ENCODE measurements around the gene KLK3. TPM values are rescaled to one million over a fixed set of nuclear protein-coding genes. Genes with fewer than 3 reads are reported as not detected.

The KLK3 gene
- total RNA-seq, 1 donor from 2014 or later, result not detected

DNA sequence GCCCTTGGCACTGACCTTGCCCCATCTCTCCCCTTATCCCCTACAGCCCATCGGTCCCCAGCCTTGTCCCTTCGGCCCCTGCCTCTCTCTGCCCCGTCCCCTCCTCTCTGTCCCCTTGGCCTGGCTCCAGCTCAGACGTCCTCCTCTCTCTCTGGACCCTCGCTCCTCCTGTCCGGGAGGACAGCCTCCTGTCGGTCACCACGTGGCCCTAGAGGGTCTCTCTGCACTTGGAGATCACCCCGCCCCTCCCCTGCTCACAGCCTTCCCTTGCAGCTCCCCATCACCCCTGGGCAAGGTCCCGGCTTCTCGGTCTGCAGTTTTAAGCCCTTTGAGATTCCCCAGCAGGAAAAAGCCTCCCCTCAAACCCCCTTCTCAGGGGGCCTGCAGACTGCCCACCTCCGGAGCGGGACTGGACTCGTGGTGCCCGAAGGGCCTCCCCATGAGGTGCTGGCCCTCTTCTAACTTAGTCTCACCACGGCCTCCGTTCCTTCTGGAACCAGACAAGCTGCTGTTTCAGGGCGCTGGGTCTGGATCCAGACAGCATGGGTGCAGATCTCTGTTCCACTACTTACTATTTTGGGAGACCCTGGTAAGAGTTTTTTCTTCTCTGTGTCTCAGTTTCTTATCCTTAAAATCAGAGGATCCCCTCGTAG, 18.0 kb upstream of the KLK3 start:
- Mint-ChIP-seq H3K36me3 (ENCODE audit: insufficient read depth) (no peaks in the 10 kb centered on the region), H3K27ac (peak overlapping the region; percentile 63), H3K9me3 (ENCODE audit: low read depth) (no peaks in the 10 kb centered on the region), H3K27me3 (peaks cover 51% of the 10 kb centered on the region), H3K4me1 (ENCODE audit: low read depth) (peaks cover 5% of the 10 kb centered on the region), H3K4me3 (ENCODE audit: low read depth) (peak overlapping the region; percentile 85)
- TF ChIP-seq, protein P1, sequence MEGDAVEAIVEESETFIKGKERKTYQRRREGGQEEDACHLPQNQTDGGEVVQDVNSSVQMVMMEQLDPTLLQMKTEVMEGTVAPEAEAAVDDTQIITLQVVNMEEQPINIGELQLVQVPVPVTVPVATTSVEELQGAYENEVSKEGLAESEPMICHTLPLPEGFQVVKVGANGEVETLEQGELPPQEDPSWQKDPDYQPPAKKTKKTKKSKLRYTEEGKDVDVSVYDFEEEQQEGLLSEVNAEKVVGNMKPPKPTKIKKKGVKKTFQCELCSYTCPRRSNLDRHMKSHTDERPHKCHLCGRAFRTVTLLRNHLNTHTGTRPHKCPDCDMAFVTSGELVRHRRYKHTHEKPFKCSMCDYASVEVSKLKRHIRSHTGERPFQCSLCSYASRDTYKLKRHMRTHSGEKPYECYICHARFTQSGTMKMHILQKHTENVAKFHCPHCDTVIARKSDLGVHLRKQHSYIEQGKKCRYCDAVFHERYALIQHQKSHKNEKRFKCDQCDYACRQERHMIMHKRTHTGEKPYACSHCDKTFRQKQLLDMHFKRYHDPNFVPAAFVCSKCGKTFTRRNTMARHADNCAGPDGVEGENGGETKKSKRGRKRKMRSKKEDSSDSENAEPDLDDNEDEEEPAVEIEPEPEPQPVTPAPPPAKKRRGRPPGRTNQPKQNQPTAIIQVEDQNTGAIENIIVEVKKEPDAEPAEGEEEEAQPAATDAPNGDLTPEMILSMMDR (IDR thresholded peaks at IDR 0.05; ENCODE audit: unreplicated experiment), result no peak
- no peak for DNase-seq (ENCODE audit: low spot score, unreplicated experiment)

GRCh38 chr19:50837300-50837699, 17.4 kb upstream of the KLK3 start:
- TF ChIP-seq, protein P1 (IDR thresholded peaks at IDR 0.05; ENCODE audit: unreplicated experiment), result no peak
- peaks cover 5% of the 10 kb centered on the region for H3K4me1 Mint-ChIP-seq (ENCODE audit: low read depth)
- no peaks in the 10 kb centered on the region for H3K9me3 Mint-ChIP-seq (ENCODE audit: low read depth)
- no peak for DNase-seq (ENCODE audit: low spot score, unreplicated experiment)
- H3K27me3 Mint-ChIP-seq, result peaks cover 57% of the 10 kb centered on the region
- H3K36me3 Mint-ChIP-seq (ENCODE audit: insufficient read depth), result no peaks in the 10 kb centered on the region
- H3K27ac Mint-ChIP-seq, result peak overlapping the region; percentile 39
- no peak overlapping the region for H3K4me3 Mint-ChIP-seq (ENCODE audit: low read depth)

DNA sequence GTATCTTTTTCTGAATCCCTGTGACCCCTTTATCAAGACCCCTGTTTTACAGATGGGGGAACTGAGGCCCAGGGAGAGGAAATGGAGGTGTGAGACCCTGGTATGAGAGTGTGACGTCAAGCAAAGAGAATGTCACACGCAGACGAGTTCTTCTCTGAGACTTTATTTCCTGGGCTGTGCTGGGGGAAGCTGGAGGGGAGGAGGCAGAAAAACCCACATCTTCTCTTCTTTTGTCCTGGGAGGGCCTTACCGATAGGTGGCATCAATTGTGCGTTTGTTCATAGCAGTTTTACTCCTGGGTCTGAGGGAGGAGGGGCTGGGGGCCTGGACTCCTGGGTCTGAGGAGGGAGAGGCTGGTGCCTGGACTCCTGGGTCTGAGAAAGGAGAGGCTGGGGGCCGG, 16.5 kb upstream of the KLK3 start:
- Mint-ChIP-seq H3K36me3 (ENCODE audit: insufficient read depth) (no peaks in the 10 kb centered on the region), H3K9me3 (ENCODE audit: low read depth) (peaks cover 1% of the 10 kb centered on the region), H3K4me1 (ENCODE audit: low read depth) (peaks cover 5% of the 10 kb centered on the region), H3K27me3 (peaks cover 59% of the 10 kb centered on the region), H3K4me3 (ENCODE audit: low read depth) (no peak overlapping the region), H3K27ac (peak overlapping the region; percentile 53)
- TF ChIP-seq, protein P1 (IDR thresholded peaks at IDR 0.05; ENCODE audit: unreplicated experiment), result peak; percentile 29
- DNase-seq (ENCODE audit: low spot score, unreplicated experiment), result no peak

DNA sequence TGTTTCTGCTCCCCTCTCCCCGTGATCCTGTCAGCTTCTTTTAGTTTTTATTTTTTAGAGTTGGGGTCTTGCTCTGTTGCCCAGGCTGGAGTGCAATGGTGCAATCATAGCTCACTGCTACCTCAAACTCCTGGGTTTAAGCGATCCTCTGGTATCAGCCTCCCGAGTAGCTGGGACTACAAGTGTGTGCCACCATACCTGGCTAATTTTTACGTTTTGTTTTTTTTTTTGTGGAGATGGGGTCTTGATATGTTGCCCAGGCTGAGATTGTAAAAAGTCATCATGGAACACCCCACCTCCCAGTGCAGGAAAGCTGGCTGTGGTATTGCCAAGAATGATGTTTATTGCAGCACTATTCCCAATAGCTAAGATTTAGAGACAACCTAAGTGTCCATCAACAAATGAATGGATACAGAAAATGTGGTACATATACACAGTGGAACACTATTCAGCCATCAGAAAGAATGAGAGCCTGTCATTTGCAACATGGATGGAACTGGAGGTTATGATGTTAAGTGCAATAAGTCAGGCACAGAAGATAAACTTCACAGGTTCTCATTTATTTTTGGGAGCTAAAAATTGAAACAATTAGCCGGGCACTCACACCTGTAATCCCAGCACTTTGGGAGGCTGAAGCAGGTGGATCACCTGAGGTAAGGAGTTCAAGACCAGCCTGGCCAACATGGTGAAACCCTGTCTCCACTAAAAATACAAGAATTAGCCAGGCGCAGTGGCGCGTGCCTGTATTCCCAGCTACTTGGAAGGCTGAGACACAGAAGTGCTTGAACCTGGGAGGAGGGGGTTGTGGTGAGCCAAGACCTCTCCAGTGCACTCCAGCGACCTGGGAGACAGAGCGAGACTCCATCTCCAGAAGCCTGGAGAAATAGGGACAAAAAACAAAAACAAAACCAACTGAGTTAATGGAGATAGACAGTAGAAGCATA, 14.7 kb upstream of the KLK3 start:
- Mint-ChIP-seq H3K27ac (no peak overlapping the region), H3K9me3 (ENCODE audit: low read depth) (peaks cover 3% of the 10 kb centered on the region), H3K4me3 (ENCODE audit: low read depth) (no peak overlapping the region), H3K36me3 (ENCODE audit: insufficient read depth) (no peaks in the 10 kb centered on the region), H3K27me3 (peaks cover 69% of the 10 kb centered on the region), H3K4me1 (ENCODE audit: low read depth) (peaks cover 5% of the 10 kb centered on the region)
- TF ChIP-seq, protein P1 (IDR thresholded peaks at IDR 0.05; ENCODE audit: unreplicated experiment), result no peak
- no peak for DNase-seq (ENCODE audit: low spot score, unreplicated experiment)

- peaks cover 67% of the 10 kb centered on the region for H3K27me3 Mint-ChIP-seq
- peaks cover 3% of the 10 kb centered on the region for H3K9me3 Mint-ChIP-seq (ENCODE audit: low read depth)
- H3K27ac Mint-ChIP-seq, result no peak overlapping the region
- no peaks in the 10 kb centered on the region for H3K36me3 Mint-ChIP-seq (ENCODE audit: insufficient read depth)
- peaks cover 2% of the 10 kb centered on the region for H3K4me1 Mint-ChIP-seq (ENCODE audit: low read depth)
- TF ChIP-seq, protein P1 (IDR thresholded peaks at IDR 0.05; ENCODE audit: unreplicated experiment), result no peak
- no peak overlapping the region for H3K4me3 Mint-ChIP-seq (ENCODE audit: low read depth)
- no peak for DNase-seq (ENCODE audit: low spot score, unreplicated experiment)
These were observed 12.6 kb upstream of the KLK3 start for GRCh38 chr19:50842130-50842529.
